LNCaP clone FGC (cell line): ENCODE measurements around the gene ZFHX3.

ENCODE experiments used
- DNase-seq: peaks from one replicate; pipeline ENCODE4 v3.0.0-alpha.2; 2011; ENCODE audit warnings: low read depth
- H3K4me3 ChIP-seq: 2 replicates; pipeline ENCODE4 v1.5.1; 2011; ENCODE audit warnings: mild to moderate bottlenecking, low read depth, low read length, control low read depth
- CTCF ChIP-seq: IDR thresholded peaks from 2 replicates; pipeline ENCODE4 v1.5.1; 2012; ENCODE audit warnings: mild to moderate bottlenecking; ENCODE audit not compliant: control insufficient read depth, insufficient read depth; ENCODE audit errors: extremely low read depth

ZFHX3 gene

DNA sequence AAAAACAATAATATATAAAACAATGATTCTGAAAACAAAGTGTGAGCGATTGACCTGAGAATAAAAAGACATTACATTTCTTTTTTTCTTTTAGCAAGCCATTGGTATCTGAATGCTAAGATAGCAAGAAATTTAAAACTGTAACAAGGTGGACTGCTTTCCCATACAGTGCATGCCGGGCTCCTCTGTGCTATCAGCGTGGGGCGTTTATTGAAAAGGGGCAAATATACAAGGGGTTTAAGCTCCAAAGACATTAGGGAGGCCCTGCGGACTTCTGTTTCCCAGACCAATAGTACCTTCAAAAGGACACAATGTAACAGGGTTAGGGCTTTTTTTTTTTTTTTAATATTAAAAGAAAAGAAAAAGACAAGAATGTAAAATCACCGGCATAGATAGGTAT is 261.3 kb downstream of the ZFHX3 start:
- H3K4me3 ChIP-seq = no peak overlapping the region
- no peak for TF ChIP-seq CTCF
- DNase-seq = no peak

DNA sequence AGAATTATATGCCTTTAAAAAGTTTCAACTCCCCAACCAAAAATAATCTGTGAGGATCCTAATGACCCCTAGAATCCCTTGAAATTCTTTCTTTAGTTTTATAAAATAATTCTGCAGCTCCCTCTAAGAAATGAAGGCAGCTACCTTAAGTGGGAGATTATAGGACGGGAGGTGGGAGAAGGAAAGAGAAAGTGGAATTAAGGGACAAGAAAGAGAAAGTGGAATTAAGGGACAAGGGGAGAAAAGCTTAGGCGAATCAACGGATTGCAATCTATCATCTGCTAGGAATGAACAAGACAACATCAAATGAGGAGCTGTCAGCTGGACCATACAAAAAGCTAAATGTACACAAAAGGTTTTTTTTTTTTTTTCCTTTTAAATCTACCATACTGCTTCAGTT is 262.0 kb downstream of the ZFHX3 start:
- no peak for TF ChIP-seq CTCF
- no peak for DNase-seq
- no peak overlapping the region for H3K4me3 ChIP-seq

- no peak for DNase-seq
- no peak overlapping the region for H3K4me3 ChIP-seq
- no peak for TF ChIP-seq CTCF
Measured at GRCh38 chr16:72785171-72785570, 262.8 kb downstream of the ZFHX3 start.

DNA sequence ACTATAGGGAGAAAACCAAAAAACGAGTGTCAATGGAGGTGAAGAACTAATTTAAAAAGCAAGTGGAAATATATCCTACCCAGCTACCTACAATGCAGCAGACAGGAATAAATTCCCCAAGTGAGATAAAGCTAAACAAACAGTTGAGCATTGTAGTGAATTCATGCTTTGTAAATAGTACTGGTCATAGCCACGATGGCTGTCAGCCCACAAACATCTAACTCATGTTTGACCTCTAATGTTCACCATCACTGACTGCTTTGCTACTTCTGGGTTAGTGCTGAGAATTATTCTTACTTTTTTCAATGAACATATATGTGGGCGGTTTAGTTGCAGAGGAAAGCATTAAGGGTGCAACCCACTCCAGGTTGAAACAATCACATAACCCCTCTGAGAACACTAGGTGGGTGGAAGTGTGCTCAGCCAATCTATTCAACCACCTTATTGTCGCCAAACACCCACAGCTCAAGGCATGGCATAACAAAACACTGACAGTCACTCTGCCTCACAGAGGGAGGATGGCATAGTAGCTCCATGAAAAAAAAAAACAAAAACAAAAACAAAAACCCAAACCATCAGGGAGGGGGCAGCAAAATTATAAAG is 264.1 kb downstream of the ZFHX3 start:
- TF ChIP-seq CTCF = no peak
- H3K4me3 ChIP-seq = no peak overlapping the region
- peak; percentile 38 for DNase-seq

DNA sequence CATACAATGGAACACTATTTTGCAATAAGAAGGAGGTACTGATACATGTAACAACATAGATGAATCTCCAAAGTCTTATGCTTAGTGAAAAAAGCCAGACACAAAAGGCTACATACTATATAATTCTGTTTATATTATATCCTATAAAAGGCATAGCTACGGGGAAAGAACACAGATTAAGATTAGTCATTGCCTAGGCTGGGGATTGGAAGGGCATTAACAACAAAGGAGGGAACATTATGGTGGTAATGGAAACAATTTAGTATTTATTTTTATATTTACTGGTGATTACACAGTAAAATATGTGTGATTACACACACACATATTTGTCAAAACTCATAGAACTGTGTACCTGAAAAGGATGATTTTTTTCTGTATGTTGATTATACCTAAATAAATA is 278.1 kb downstream of the ZFHX3 start:
- H3K4me3 ChIP-seq = no peak overlapping the region
- no peak for TF ChIP-seq CTCF
- DNase-seq = no peak

DNA sequence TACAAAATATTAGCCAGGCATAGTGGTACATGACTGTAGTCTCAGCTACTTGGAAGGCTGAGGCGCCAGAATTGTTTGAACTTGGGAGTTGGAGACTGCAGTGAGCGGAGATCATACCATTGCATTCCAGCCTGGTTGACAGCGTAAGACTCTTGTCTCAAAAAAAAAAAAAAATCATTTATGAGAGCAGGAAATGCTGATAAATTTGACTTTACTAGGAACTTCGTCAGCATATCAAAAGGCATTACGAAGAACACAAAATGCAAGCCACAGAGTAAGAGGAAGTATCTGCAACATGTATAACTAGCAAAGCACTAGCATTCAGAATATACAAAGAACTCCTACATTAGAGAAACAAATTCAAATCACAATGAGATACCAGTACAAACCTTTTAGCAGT is 279.3 kb downstream of the ZFHX3 start:
- no peak for DNase-seq
- no peak overlapping the region for H3K4me3 ChIP-seq
- TF ChIP-seq CTCF = no peak

- no peak for TF ChIP-seq CTCF
- no peak for DNase-seq
- H3K4me3 ChIP-seq = no peak overlapping the region
Measured at GRCh38 chr16:72766506-72766905, 281.4 kb downstream of the ZFHX3 start.
